Measurements from ENCODE around the gene PRND.
"Not testable (repeated sequence)": the region's sequence is repeated elsewhere in the genome, so short reads cannot be mapped to it uniquely, and the experiment has no call there.

Gene PRND

GRCh38 chr20:4737857-4738627 is 16.3 kb downstream of the PRND start:
- DNase-seq (ENCODE audit: low read depth) = no peak

DNA sequence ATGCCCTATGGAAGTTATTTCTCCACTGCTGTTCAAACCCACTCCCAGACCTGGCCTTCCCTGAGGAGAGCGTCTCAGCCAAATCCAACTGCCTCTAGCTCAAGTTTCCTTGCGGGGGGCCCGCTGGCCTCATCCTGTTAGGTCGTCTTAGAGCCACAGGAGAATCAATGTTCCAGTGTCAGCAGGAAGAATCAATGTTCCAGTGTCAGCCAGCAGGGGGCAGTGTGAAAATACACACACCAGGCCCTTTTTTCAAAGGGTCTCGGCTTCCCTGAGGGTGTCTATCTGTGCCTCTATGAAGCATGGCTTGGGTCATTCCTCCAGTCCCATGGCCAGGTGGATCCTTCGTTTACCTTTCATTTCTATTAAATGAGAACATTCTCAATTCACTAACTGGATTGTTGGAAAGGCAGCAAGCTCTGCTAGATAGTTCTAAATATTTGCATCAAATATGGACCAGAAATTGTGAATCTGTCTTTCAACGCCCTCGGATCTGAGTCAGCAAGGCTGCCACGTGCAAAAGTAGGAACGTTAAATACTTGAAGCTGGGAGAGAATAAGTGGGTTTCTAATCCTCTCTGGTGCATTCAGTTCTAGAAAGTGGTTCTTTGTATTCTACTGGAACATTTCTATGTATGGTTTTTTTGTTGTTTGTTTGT is 19.2 kb downstream of the PRND start:
- peak; percentile 48 for DNase-seq (ENCODE audit: low read depth)

- DNase-seq (ENCODE audit: low read depth) = no peak
Measured at GRCh38 chr20:4748847-4749246, 27.1 kb downstream of the PRND start.

- DNase-seq (ENCODE audit: low read depth) = no peak
Measured at GRCh38 chr20:4749326-4749725, 27.6 kb downstream of the PRND start.

- DNase-seq (ENCODE audit: low read depth) = no peak
Measured at GRCh38 chr20:4750381-4750780, 28.7 kb downstream of the PRND start.

DNA sequence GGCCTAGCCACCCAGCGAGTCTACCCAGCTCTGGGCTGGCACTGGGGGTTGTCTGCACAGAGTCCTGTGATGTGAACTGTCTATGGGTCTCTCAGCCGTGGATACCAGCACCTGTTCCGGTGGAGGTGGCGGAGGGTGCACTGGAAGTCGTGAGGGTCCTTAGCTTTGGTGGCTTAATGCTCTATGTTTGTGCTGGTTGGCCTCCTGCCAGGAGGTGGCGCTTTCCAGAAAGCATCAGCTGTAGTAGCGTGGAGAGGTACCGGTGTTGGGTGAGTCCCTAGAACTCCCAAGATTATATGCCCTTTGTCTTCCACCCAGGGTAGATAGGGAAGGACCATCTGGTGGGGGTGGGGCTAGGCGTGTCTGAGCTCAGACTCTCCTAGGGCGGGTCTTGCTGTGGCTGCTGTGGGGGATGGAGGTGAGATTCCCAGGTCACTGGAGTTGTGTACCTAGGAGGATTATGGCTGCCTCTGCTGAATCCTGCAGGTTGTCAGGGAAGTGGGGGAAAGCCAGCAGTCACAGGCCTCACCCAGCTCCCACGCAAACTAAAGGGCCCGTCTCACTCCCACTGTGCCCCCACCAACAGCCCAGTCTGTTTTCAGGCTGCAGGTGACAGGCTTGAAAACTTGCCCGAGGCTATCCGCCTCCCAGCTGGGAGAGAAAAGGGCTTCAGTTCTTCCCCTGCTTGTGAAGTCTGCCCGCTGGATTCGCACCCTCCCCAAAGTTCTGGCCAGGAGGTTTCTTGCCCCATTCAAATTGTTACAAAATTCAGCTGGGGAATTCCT is 37.6 kb downstream of the PRND start:
- DNase-seq (ENCODE audit: low read depth) = peak; percentile 19

- DNase-seq (ENCODE audit: low read depth) = no peak
Measured at GRCh38 chr20:4763261-4763660, 41.6 kb downstream of the PRND start.

DNA sequence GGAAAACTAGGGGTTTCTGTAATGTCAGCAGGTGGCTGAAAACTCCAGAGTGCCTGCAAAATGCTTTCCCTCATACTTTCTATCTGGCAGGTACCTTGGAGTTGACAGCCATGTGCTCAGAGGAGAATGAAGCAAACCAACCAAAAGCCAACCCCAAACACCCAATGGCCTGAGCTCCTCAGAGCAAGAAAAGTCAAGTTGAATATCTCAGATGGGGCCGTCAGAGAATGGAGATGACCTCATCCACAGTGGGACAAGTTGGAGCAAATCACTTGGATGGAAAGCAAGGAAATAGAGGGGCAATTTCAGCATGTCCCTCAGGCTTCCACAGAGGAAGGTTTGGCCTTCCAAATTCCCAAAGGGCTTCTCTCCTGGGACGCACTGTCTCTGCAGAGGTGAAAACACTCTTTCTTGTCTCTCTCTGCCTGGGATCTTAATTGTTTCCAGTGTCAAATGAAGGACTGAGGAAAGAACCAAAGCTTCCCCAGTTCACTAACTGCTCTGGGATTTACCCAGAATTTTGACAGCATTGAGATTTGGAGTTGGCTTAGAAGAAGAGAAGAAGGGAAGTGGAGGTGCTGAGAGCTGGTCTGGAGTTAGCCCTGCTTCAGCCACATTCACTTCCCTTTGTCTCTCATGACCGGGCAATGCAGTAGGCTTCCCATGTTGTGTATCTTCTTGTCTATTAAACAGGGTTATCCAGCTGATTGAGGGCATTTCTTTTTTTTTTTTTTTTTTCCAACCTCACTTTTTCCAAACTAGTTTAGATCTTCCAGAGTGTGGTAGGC is 42.2 kb downstream of the PRND start:
- DNase-seq (ENCODE audit: low read depth) = no peak

DNA sequence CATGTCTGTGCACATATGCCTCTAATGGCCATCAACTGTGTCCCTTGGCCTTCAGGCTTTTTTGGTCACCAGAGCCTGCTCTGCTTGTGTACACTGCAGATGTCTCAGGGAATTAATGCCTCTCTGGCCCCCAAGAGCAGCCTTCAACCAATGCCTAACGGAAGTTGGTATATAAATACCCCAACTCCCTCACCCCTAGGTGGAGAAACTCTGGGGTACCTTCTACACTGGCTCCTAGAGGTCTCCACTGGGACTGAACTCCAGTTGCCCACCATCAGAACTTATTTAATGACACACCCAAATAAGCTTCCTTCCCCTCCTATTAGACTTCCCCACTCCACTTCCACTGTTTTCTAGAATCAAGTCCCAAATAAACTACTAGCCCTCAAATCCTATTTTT is 43.1 kb downstream of the PRND start:
- no peak for DNase-seq (ENCODE audit: low read depth)

GRCh38 chr20:4765681-4766080 is 44.0 kb downstream of the PRND start:
- no peak for DNase-seq (ENCODE audit: low read depth)

DNA sequence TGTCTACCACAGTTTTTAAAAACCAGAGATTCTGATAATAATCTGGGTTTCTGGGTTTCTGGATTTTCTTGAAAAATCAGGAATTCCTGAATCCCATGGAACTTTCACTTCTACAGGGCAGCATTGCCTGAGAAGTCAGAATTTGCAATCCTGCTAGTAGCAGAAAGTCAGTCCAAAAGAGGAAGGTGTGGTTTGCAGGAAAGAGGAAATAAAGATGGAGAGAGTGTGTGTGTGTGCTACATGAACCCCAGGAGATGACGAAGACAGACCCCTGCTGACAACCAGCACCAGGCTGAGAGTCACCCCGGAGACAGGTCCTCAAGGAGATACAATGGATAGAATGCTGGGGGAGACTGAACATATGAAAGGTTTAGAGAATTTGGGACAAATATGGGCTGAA is 44.9 kb downstream of the PRND start:
- no peak for DNase-seq (ENCODE audit: low read depth)

- DNase-seq (ENCODE audit: low read depth) = no peak
Measured at GRCh38 chr20:4767084-4767483, 45.4 kb downstream of the PRND start.

- no peak for DNase-seq (ENCODE audit: low read depth)
Measured at GRCh38 chr20:4769328-4769727, 47.6 kb downstream of the PRND start.

GRCh38 chr20:4770026-4770425 is 48.3 kb downstream of the PRND start:
- DNase-seq (ENCODE audit: low read depth) = no peak

GRCh38 chr20:4771004-4771403 is 49.3 kb downstream of the PRND start:
- DNase-seq (ENCODE audit: low read depth) = no peak

DNA sequence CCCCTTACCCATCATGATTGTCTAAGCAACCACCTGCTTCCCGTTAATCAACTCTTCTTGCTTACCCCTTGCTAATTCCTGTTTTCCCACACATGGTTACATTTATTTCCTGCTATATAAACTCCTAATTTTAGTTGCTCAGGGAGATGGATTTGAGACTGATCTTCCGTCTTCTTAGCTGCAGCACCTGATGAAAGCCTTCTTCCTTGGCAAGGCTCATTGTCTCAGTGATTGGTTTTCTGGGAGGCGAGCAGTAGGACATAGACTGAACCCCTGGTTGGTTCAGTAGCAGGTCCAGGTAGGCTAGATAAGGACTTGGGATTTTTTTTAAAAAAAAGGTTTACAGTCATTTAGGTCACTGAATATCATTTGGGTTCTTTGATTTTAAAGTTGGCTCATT is 50.4 kb downstream of the PRND start:
- no peak for DNase-seq (ENCODE audit: low read depth)

GRCh38 chr20:4773014-4773413 is 51.3 kb downstream of the PRND start:
- DNase-seq (ENCODE audit: low read depth) = not testable (repeated sequence)

GRCh38 chr20:4773736-4774135 is 52.0 kb downstream of the PRND start:
- DNase-seq (ENCODE audit: low read depth) = no peak

DNA sequence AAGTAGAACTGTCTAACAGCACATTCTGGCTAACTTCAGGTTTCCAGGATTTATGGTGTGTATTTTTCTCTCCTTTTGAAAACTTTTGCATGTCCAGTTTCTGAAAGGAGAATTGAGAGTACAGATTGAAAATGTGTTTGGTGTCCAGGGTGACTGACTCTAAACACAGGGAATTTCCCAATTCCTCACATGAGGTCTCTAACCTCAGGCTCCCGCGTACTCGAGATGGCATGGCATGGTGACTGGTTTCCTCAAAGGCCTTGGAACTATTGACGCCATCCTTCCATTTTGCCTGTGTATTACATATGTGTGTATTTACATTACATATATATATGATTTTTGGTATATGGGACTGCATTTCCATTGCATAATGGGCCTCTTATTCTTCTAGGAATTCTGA is 52.5 kb downstream of the PRND start:
- no peak for DNase-seq (ENCODE audit: low read depth)

DNA sequence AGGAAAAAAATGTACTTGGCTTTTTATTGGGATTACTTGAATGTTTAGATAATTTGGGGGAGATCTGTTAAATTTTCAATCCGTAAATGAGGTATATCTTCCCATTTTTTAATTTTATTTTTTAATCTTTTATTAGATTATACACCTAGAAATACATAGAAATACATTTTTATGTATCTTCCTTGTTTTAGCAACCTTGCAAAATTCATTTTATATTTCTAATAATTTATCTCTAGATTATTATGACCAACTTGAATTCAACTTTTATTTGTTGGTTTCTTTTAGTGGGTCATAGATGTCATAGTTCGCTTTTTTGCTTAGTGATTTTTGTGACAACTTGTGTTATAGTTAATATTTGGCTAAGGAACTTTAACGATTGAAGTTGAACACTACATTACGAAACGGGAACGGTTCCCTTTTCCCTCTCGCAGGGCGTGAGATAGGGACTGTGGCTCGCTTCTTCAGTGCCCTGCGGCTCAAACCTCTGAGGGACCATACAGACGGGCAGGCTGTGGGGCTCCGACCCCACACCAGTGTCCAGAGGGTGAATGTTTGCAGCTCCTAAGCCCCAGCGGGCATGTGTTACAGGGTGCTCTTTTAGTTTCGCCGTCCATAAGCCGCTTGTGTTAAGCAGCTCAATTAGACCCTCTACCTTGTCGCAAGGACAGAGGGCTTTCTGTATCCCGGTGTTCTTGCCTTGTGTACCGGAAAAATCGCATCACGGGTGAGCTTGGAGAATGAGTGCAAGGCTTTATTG is 53.8 kb downstream of the PRND start:
- no peak for DNase-seq (ENCODE audit: low read depth)

- no peak for DNase-seq (ENCODE audit: low read depth)
Measured at GRCh38 chr20:4776079-4776630, 54.4 kb downstream of the PRND start.

All from activated T-cell treated with anti-CD3 and anti-CD28 coated beads for 24 hours (primary cell).